K562 (cell line): ENCODE measurements around the gene HK2. TPM values are rescaled to one million over a fixed set of nuclear protein-coding genes. Genes with fewer than 3 reads are reported as not detected.

Experiments used
- ATAC-seq: fragments of 200-7000 bp; cut with Tn5 transposase; 3 replicates; pipeline ENCODE4 v1.9.1; 2020; ENCODE audit warnings: moderate library complexity
- BruUV-seq: library from RNA; stranded (reverse); fragments of 400-500 nt; replicated peaks from 2 replicates; lab custom pipeline; 2021; lab: Mats Ljungman, UMichigan
- CTCF ChIA-PET: fragments of 300-600 bp; formaldehyde crosslinking; extraction: SDS; loops from one replicate; lab custom pipeline; 2021; ENCODE audit warnings: low intra/inter-chr PET ratio; lab: Yijun Ruan, JAX
- POLR2A ChIA-PET: fragments of 300-600, 350-650 bp; sonication (Branson Sonifier 250); formaldehyde crosslinking; extraction: SDS; loops from one replicate; lab custom pipeline; 2021; ENCODE audit warnings: antibody characterized with exemption, inconsistent platforms; lab: Yijun Ruan, JAX
- DNase-seq, 4 experiments: peaks; one replicate each; pipeline versions ENCODE4 v3.0.0 to v3.0.0-alpha.2; 2011 to 2018; ENCODE audit warnings: low spot score in 3 of 4, mixed read lengths in 3 of 4; ENCODE audit errors: extremely low read depth in 1 of 4
- FAIRE-seq: peaks from 2 replicates; lab custom pipeline; 2011; peaks lifted over from hg19 to GRCh38; lab: Jason Lieb, UNC
- H2AFZ ChIP-seq: 2 replicates; pipeline ENCODE4 v1.6.0; 2011; ENCODE audit warnings: low read depth, low read length, control low read depth, inconsistent platforms
- H3K27ac ChIP-seq: fragments of 200-600 bp; 3 replicates; pipeline ENCODE4 v1.8.0; 2011; ENCODE audit warnings: low read depth, mild to moderate bottlenecking, control low read depth, inconsistent platforms, low read length, moderate library complexity, mixed read lengths; ENCODE audit errors: extremely low read depth
- H3K27me3 ChIP-seq, 2 experiments: fragments of 300-600 bp in 1 of 2; 2 replicates in 1 of 2; 3 replicates in 1 of 2; pipeline versions ENCODE4 v1.6.0 to v1.8.0; 2011; ENCODE audit warnings: inconsistent platforms in 2 of 2, low read length in 2 of 2, mild to moderate bottlenecking in 1 of 2, mixed read lengths in 1 of 2, moderate library complexity in 1 of 2; ENCODE audit not compliant: control insufficient read depth in 2 of 2, insufficient read depth in 2 of 2
- H3K36me3 ChIP-seq: fragments of 300-600 bp; 3 replicates; pipeline ENCODE4 v1.8.0; 2011; ENCODE audit warnings: mild to moderate bottlenecking, low read length, inconsistent platforms; ENCODE audit not compliant: control insufficient read depth, insufficient read depth
- H3K4me1 ChIP-seq, 2 experiments: fragments of 200-600 bp in 1 of 2; replicated peaks in 1 of 2; 2 replicates in 1 of 2; 3 replicates in 1 of 2; pipeline versions ENCODE4 v1.5.1 to v1.8.0; 2011; ENCODE audit warnings: inconsistent platforms in 2 of 2, low read length in 2 of 2, mild to moderate bottlenecking in 1 of 2, mixed read lengths in 1 of 2, moderate library complexity in 1 of 2; ENCODE audit not compliant: control insufficient read depth in 2 of 2, insufficient read depth in 2 of 2
- H3K4me2 ChIP-seq: 2 replicates; pipeline ENCODE4 v1.6.1; 2011; ENCODE audit warnings: low read length, control low read depth, inconsistent platforms, mixed read lengths; ENCODE audit not compliant: insufficient read depth
- H3K4me3 ChIP-seq: fragments of 200-600 bp; sonication (generic), shearing (Covaris generic); 2 replicates; pipeline ENCODE4 v1.5.1; 2016; ENCODE audit warnings: control low read depth, inconsistent platforms
- H3K79me2 ChIP-seq: fragments of 200-600 bp; 3 replicates; pipeline ENCODE4 v1.8.0; 2011; ENCODE audit warnings: low read length, inconsistent platforms; ENCODE audit not compliant: control insufficient read depth, insufficient read depth
- H3K9ac ChIP-seq, 2 experiments: 2 replicates each; pipeline versions ENCODE4 v1.6.0 to v1.6.1; 2011; ENCODE audit warnings: low read depth in 2 of 2, low read length in 2 of 2, control low read depth in 1 of 2, inconsistent platforms in 1 of 2, mild to moderate bottlenecking in 1 of 2, mixed read lengths in 1 of 2; ENCODE audit not compliant: insufficient read depth in 1 of 2
- H3K9me1 ChIP-seq: one replicate; pipeline ENCODE4 v1.6.0; 2011; ENCODE audit warnings: inconsistent platforms, mild to moderate bottlenecking, low read length, moderate library complexity; ENCODE audit not compliant: control insufficient read depth, insufficient read depth
- H3K9me3 ChIP-seq: replicated peaks from 2 replicates; pipeline ENCODE4 v1.5.1; 2011; ENCODE audit warnings: low read depth, low read length, inconsistent platforms; ENCODE audit not compliant: control insufficient read depth, insufficient read depth
- H4K20me1 ChIP-seq: replicated peaks from 2 replicates; pipeline ENCODE4 v1.6.1; 2011; ENCODE audit warnings: low read length, inconsistent platforms, mixed read lengths; ENCODE audit not compliant: control insufficient read depth, insufficient read depth
- DPF2 ChIP-seq: fragments of 450-650 bp; IDR thresholded peaks from 2 replicates; pipeline ENCODE4 v1.6.1; 2016
- GABPB2 ChIP-seq: fragments of 250-450 bp; sonication (Bioruptor Pico); conservative IDR thresholded peaks from 2 replicates; pipeline ENCODE4 v1.5.1; 2021; ENCODE audit warnings: mild to moderate bottlenecking
- RBFOX2 ChIP-seq: fragments of 200-400 bp; formaldehyde crosslinking; IDR thresholded peaks from 2 replicates; pipeline ENCODE4 v1.6.1; 2017; ENCODE audit warnings: low read depth, mild to moderate bottlenecking, low read length, moderate library complexity
- TAL1 ChIP-seq: fragments of 450-650 bp; IDR thresholded peaks from 2 replicates; pipeline ENCODE4 v1.6.1; 2016; ENCODE audit warnings: mild to moderate bottlenecking
- TFAM ChIP-seq: fragments of 250-450 bp; sonication (Bioruptor Pico); conservative IDR thresholded peaks from 2 replicates; pipeline ENCODE4 v1.5.0; 2021; ENCODE audit warnings: mild to moderate bottlenecking, moderate library complexity
- WGBS: fragments of 100-300 bp; shearing (Covaris generic); methylation state at CpG from one replicate; pipeline ENCODE4 v1.1.6; 2016; ENCODE audit warnings: low coverage, mixed read lengths; ENCODE audit not compliant: insufficient coverage; ENCODE audit errors: missing lambda C conversion rate; 5-methylcytosine and 5-hydroxymethylcytosine counted together
- in situ Hi-C: fragments of 300-500 bp; cut with MboI; formaldehyde crosslinking; loops from 4 replicates; pipeline ENCODE4 v1.15.0; 2018; ENCODE audit warnings: inconsistent platforms, mixed read lengths
- intact Hi-C: fragments of 100-400 bp; cut with micrococcal nuclease; formaldehyde crosslinking; loops from 2 replicates; pipeline ENCODE4 v1.14.2; 2022
- polyA plus RNA-seq, 8 experiments: library from polyadenylated mRNA; depleted of rRNA in 4 of 8; stranded (reverse) in 5 of 8; unstranded in 3 of 8; fragments of >200 nt; fragmentation: Nextera tagmentation in 2 of 8; fragmentation: Illumina TruSeq in 1 of 8; extraction: Ambion mirVana in 2 of 8; extraction: Trizol in 1 of 8; gene quantifications; 2 replicates each; pipeline versions ENCODE4 v1.2.1 to v1.2.3, GENCODE V29; 2011 to 2014; ENCODE audit warnings: inconsistent platforms in 1 of 8, missing spikeins in 1 of 8
- total RNA-seq, 7 experiments: library from RNA; depleted of rRNA in 6 of 7; stranded (reverse); fragments of >200 nt in 6 of 7; fragmentation: Illumina TruSeq in 2 of 7; extraction: Trizol in 2 of 7; gene quantifications; 2 replicates each; pipeline versions ENCODE4 v1.2.1 to v1.2.3, GENCODE V29; 2011 to 2021; ENCODE audit warnings: low replicate concordance in 1 of 7
- TF ChIP-seq, protein P1 (sequence below): fragments of 250-450 bp; sonication (Bioruptor Pico); IDR thresholded peaks from 2 replicates; pipeline ENCODE4 v1.5.0; 2021
- TF ChIP-seq, protein P2 (sequence below): fragments of 450-650 bp; IDR thresholded peaks from 2 replicates; pipeline ENCODE4 v1.6.1; 2016

HK2 gene
- total and polyA plus RNA-seq, 9 of the 15 experiments (the other 6 are each of a cell fraction or from before 2014, with no cell fraction given), result 4.7 to 56.0 (median 19.9) TPM

DNA sequence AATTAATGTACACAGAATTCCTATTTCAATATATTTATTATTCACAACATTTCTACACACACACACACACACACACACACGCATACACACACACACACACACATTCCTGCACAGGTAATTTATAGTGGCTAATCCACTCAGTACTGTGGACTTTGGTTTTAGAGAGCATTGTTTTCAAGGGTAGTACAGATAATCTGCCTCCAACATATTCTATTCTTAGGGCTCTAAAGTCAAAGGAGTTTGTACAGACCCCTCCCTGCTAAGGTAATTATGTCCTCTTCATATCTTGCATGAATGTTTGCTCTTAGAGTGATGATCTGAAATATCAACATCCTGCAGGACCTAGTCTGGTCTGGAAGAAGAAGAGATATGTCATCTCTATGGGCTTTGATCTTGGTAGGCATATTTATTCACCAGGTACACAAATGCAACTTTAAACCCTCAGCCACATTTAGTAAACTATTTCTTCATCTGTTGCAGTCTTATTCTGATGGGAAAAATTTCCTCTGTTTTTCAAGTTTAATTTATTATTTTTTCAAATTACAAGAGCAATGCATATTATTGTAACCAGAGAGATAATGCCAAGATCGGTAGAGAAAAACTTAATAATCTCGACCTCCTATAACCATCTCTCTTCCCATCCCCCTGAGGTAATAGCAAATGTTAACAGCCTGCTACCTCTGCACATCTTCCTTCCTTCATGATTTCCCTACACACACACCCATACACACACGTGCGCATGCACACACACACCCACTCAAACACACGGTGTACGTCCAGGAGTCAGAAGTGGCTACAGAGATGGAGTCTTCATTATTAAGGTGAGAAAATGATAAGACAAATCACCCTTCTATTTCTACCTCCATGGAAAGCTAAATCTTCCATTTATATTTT is 106.2 kb downstream of the HK2 start (continued):
- TF ChIP-seq DPF2 (peak; percentile 51; the same call in 1 of the 2 replicates), RBFOX2 (no peak), TAL1 (peak; percentile 80), TFAM (CRISPR knock-in tag) (no peak)
- TF ChIP-seq, protein P1, sequence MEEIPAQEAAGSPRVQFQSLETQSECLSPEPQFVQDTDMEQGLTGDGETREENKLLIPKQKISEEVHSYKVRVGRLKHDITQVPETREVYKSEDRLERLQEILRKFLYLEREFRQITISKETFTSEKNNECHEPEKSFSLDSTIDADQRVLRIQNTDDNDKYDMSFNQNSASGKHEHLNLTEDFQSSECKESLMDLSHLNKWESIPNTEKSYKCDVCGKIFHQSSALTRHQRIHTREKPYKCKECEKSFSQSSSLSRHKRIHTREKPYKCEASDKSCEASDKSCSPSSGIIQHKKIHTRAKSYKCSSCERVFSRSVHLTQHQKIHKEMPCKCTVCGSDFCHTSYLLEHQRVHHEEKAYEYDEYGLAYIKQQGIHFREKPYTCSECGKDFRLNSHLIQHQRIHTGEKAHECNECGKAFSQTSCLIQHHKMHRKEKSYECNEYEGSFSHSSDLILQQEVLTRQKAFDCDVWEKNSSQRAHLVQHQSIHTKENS (CRISPR knock-in tag), result no peak
- TF ChIP-seq, all 486 proteins: peak for 21

DNA sequence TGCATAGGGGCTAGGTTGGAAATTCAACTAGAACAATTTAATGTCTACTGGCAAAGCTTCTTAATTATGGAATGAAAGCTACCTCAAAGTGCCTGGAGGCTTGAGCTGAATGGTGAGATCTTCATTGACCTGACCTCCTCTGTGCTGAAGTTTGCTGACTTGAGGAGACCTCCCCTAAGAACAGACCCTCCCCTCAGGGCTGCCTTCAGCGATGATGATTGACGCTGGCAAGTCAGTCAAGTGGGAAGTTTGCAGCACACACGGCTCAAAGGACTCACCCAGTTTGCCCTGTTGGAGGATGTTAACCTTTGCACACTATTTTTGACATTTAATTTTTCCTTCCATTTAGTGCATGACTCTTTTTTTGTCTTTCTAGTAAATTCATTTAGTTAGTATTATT is 107.4 kb downstream of the HK2 start:
- WGBS, result 42% methylated on average over 3 of the region's 3 CpGs
- DNase-seq, result no peak
- Histone ChIP-seq H3K4me1 (peaks cover 0 to 14% of the 10 kb centered on the region in 2 experiments; a peak in 2 of 5 replicates), H3K9me3 (no peaks in the 10 kb centered on the region), H4K20me1 (no peaks in the 10 kb centered on the region), H2AFZ (no peak overlapping the region), H3K4me2 (no peak overlapping the region), H3K79me2 (no peaks in the 10 kb centered on the region), H3K36me3 (no peaks in the 10 kb centered on the region), H3K4me3 (no peak overlapping the region), H3K27ac (no peak overlapping the region), H3K27me3 (no peaks in the 10 kb centered on the region), H3K9me1 (no peaks in the 10 kb centered on the region), H3K9ac (no peak overlapping the region)
- ChIA-PET POLR2A (no interaction called here), CTCF (no interaction called here)
- no peak for ATAC-seq
- BruUV-seq, result no TSS peak
- intact Hi-C loops (no loop called here), in situ Hi-C loops (no loop called here)
- TF ChIP-seq GABPB2, result no peak
- TF ChIP-seq, protein P2, sequence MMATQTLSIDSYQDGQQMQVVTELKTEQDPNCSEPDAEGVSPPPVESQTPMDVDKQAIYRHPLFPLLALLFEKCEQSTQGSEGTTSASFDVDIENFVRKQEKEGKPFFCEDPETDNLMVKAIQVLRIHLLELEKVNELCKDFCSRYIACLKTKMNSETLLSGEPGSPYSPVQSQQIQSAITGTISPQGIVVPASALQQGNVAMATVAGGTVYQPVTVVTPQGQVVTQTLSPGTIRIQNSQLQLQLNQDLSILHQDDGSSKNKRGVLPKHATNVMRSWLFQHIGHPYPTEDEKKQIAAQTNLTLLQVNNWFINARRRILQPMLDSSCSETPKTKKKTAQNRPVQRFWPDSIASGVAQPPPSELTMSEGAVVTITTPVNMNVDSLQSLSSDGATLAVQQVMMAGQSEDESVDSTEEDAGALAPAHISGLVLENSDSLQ, result peak; percentile 17; the same call in 1 of the 2 replicates
- FAIRE-seq, result no peak
